Activated naive CD4-positive, alpha-beta T cell treated with Interleukin-2 at 50 U/mL for 16 hours (primary cell): Measurements from ENCODE around the gene TMEM200A.

Experiments
- DNase-seq: peaks from one replicate; pipeline ENCODE4 v3.0.0-alpha.2; 2020

TMEM200A gene

DNA sequence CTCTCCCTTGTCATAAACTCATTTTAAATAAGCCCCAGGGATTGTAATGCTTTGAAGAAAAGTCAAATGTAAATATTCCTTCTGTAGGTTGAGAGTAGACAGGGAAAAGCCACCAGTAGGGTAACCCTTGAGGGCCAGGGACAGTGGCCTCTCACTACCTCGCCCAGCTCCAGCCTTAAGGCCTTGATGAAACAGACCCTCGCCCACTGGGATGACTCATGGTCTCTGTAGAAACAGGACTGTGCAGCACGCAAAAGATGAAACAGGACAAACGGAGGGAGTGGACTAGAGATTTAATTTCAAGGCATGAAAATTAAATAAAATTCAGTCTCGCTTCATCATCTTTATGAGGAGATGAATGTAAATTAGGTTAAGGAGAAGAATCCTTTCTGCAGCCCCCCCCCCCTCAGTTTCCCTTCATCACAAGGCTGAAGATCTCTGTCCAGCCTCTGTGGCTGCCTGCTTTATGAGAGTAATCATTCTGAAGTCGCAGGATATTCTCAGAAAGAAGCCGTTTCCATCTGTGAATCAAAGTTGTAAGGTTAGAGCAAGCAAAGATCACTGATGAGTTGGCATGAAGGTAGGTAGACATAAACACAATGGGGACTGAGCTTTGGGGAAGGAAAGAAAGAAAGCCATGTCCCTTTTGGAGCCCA, 60.4 kb downstream of the TMEM200A start:
- no peak for DNase-seq

DNA sequence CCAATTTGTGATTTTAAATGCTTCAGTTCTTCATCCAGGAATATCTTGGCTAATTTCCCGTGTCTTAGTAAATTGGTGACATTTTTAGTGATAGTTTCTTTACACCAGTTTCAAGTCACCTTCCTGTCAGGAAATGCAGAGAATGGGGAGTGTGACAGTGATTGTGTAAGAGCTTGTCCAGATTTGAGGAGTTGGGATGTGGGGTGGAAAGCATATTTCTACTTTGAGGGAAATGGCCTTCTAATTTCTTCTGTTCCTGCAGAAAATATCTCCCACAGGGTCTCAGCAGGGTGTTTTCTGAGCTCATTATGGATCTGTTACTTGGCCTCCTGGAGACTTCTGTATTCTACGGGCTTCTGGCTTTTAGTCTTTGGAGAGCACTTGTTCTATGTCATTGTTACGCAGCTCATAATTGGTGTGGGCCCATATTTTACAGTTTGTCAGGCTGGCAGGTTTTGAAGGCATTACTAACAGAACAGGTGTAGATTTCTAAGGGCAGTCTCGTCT, 65.6 kb downstream of the TMEM200A start:
- DNase-seq = no peak

DNA sequence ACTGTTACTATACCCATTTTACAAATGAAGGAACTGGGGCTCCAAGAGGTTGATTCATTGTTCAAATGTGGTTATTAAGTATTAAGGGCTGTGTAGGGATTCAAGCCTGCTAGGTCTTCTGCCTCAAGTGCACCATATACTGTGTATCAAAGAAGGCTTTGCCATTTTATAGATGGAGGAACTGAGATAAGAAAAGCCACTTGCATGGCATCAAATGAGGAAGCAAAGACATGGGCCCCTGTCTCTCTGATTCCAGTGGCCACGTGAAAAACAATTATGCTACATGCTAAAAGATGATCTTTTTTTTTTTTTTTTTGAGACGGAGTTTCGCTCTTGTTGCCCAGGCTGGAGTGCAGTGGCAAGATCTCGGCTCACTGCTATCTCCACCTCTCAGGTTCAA, 67.0 kb downstream of the TMEM200A start:
- DNase-seq = no peak

DNA sequence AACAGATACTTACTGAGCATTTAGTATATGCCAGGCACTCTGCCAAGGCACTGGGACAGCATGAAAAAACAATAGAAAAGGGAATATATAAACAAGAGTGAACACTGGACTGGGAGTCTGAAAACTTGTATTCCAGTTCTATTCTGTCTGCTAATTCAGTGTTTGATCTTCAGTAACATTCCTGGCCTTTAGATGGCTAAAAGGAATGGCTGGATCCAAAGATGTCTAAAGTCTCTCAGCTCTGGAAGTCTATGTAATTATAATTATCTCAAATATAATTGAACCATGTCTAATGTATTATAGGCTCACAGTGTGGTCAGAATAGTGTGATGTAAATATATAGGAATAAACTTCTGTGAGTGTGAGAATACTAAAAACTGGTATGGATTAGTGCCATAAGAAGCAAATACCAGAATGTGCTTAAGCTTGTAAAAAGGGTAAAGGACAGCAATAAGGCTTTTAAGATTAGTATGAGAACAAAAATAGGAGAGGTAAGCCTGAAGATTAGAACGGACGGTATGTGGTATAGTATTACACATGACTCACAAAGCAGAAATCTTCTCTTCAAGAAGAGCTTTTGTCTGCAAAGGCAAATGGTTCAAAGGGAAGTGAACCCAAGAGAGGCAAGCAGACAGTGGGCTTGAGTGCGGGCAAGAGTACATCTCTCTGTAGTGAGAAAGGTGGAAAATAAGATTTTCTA, 68.5 kb downstream of the TMEM200A start:
- DNase-seq = no peak

DNA sequence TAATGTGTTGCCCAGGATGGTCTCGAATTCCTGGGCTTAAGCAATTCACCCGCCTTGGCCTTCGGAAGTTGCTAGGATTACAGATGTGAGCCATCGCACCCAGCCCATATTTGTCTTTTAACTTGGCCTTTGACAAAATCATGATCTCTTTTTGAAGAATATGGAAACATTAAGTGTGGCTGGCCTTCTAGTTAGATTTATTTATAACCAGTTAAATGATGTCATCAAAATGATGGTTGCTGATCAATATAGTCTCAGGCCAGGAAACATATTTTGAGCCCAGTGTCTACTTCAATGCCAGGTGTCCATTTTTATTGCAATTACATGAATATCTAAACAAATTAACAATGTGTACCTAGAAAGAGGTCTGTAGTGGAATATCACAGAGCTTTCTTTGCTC, 69.4 kb downstream of the TMEM200A start:
- DNase-seq = no peak

DNA sequence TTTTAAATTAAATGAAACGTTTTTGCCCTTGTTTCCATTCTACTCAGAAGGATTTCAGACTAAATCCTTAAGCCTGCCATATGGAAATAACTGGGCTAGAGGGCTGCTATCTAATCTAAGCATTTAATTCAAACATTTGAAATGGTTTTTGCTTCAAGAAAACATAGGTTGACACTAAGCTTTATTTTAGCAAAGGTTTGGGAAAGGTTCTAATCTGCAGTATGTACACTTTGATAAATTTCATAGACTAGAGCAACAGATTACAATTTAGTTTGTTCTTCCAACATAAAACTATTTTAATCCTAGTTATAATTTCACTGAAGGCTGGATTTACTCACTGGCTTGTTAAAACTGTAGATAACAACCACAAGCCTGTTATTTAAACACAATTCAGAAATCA, 72.1 kb downstream of the TMEM200A start:
- DNase-seq = no peak

DNA sequence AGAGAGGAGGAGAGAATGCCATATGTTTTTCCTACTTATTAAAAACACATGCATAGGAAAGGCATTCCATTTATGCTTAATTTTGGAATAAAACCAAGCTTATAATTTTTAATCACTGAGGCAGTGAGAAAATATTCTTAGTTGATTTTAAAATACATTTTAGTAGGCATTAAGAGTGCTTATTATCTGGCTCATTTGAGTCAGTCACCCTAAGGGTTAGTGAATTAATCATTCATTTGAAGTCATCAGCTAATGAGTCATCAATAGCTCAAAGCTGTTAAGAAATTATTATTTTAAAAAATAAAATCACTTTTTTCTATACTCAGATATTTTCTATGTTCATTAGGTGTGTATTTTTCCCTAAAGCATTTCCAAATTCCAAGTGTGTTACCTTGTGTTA, 81.6 kb downstream of the TMEM200A start:
- DNase-seq = no peak

DNA sequence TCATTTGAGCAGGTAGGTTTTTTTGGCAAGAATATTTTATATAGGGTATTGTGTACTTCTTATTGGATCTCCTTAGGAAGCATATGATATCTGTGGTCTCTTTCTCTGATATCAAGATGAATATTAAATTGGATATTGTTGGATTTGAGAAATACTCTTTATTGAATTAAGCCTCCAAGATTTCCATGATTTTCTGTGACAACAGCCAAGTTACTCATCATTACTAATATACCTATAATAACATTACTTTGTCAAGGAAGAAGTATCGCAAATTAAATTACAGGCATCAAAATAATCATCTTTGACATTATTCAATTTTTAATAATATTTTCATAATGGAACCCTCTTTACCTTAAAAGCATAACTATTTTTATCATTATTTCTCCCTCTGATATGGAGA, 86.5 kb downstream of the TMEM200A start:
- DNase-seq = no peak

DNA sequence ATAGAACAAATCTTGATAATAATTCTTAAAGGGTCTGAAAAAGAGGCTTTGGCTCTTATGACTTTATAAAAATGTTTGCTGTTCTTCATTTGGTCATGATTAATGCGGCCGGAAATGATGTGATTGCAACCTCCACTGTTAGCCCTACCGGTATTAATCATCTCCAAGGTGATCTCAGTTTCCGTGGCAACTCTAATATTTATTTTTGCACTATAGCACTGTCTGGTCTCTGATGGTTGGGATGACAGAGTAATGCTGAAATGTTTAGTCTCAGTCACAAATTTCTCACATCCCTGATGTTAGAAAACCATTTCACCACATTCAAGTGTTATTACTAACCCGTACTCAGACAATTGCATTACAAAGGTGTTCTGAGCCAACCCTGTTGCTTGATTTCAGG, 87.4 kb downstream of the TMEM200A start:
- no peak for DNase-seq

DNA sequence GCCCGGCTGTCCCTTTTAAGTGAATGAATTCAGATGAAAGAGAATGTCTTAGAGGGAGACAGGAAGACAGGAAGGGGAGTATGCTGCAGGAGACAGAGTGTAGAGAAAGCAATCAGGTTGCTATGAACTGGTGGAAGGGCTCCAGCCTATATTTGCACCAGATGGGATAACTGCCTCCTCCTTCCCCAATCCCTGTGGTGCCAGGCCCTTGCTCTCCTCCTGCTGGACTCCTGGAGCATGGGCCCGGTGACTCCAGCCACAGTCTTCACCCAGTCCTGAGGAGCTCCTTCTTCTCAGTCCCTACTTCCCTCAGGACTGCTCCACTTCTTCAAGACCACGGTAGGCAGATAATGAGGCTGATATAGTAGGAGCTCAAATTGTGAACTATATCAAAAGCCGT, 91.8 kb downstream of the TMEM200A start:
- no peak for DNase-seq

DNA sequence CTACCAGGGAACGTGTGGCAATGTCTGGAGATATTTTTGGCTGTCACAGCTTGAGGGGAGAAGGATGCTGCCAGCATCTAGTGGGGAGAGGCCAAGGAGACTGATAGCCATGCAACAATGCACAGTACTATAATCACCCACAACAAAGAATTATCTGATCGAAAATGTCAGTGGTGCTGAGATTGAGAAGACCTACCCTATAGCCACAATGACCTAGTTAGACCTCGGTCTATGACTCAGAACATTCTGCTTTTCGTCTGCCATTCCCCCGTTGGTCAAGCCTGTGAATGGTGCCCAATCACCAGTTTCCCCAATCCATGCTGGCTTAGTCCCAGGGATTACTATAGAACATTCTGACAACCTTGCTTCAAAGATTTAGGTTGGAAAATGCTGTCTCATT, 93.5 kb downstream of the TMEM200A start:
- no peak for DNase-seq

DNA sequence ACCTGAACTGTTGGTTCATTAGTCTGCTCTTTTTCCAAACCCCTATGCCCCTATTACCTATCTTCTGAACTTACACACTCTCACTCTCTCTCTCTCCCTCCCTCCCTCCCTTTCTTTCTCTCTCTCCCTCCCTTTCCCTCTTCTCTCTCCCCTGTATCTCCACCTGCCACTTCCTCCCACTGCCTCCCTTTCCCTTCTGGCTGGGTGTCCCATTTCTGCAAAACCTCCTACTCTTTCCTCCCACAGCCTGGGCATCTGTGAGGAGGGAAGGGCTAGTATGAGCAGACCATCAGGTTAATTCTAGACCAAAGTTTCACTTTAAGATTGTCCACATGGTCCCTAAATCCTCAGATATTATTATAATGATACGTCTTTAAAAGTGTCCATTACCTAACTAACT, 95.1 kb downstream of the TMEM200A start:
- DNase-seq = no peak

DNA sequence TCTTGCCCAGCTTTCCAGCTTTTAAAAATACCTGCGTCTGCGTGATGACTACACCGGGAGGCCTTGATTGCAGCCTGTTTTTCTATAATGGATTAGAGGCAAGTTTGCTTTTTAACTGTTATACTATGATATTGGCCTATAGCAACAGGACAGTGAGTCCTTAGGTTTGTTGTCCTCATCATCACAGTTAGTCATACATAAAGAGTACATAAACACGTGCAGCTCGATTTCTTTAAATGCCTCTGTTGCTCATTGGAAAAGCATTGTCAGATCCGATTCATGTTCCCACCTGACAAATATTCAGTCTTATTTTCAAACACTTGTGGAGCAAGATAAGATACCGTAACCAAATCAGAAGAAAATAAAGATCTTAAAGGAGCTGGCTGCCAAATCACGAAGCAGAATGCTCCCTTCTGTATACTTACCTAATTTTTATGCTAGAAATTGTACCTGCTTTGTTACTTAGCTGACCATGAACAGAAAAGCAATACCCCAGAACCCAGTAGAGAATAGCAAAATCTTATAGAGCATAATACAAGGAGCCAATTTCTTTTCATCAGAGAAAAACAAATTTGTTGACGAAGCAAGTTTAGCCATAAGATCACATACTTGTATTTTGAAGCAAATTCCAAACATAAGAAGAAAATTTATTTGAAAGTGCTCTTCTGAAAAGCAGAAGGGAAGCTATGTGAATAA, 100.4 kb downstream of the TMEM200A start:
- no peak for DNase-seq

DNA sequence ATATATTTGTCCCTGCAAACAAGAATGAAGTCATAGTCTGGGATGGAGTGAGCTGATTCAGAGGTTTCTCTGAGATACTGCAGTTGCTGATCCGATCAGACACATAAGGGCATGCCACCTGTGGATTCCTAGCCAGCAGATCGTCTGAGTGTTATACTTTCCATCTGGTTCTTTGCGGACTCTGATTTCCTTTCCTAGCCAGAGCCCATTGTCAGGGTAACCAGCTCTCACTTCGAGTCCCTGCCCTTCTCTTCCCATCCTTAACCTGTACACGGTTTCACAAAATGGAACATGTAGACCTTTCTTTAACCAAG, 100.9 kb downstream of the TMEM200A start:
- DNase-seq = no peak

DNA sequence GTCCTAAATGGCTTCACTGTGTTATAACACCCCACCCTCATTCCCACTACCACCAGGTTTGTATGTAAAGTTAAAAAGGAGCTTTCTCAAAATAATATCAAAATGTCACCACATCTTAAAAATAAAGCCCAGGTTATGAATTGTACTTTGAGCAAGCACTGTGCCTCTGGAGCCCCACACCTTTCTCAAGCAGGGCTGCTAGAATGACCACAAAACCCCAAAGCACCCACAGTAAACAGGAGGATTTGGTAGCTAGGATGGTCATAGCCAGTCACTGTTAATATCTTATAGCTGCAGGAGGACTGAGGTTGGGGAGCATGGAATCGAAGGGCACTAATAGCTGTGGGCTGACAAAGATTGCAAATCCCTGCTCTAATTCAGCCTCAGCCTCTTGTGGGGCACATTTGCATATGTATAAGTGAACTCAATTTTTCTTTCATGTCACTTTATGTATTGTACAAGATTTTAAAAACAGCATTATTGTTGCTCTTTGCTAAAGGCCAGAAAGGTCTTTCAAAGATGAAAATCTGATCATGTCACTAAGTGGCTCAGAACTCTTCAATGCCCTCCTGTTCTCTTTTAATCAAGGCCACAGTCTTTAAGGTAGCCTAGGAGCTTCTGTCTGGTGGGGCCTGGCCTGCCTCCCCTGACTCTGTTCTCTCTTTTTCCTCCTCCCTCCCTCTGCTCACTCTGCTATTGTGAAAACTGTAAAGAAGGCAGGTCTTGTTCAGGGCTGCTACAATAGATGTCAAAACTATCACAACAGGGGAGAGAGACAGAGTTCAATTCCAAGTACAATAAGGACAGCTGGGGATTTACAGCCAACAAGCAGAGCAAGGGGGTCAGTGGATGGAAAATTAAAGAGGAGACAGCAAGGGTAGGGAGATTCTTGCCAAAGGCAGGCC, 101.6 kb downstream of the TMEM200A start:
- DNase-seq = no peak

DNA sequence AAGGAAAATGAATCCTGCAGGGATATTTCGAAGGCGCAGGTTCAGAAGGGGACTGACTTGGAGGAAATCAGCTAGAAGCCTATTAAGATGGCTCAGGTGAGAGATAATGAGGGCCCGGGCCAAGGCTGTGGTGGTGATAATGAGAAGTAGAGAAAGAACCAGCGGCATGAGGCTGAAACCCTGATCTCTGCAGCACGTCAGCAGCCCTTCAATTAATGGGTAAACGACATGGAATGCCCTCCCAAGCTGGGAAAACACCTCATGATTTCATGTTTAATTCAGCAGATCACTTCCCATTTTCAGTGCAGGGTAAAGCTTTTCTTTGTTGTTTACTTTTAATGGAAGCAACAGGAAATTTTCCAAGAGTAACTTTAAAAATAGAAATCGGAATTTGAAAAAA, 104.9 kb downstream of the TMEM200A start:
- DNase-seq = no peak

DNA sequence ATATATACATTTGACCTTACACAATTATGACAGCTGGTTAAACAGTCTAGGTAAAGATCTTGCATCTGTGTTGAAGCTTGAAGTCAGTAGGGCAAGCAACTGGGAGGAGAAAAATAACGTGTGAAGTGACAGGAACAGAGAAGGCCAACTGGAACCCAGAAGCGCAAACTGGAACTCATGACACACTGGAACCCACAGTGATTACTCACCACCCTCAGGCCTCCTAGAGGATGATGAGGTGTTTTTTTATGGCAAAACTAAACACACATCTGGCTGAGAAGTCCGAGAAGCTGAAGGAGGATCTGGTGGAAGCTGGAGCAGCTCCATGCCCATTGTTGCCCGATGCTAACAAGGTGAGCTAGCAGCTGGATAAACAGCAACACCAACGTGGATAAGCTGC, 108.1 kb downstream of the TMEM200A start:
- DNase-seq = no peak

DNA sequence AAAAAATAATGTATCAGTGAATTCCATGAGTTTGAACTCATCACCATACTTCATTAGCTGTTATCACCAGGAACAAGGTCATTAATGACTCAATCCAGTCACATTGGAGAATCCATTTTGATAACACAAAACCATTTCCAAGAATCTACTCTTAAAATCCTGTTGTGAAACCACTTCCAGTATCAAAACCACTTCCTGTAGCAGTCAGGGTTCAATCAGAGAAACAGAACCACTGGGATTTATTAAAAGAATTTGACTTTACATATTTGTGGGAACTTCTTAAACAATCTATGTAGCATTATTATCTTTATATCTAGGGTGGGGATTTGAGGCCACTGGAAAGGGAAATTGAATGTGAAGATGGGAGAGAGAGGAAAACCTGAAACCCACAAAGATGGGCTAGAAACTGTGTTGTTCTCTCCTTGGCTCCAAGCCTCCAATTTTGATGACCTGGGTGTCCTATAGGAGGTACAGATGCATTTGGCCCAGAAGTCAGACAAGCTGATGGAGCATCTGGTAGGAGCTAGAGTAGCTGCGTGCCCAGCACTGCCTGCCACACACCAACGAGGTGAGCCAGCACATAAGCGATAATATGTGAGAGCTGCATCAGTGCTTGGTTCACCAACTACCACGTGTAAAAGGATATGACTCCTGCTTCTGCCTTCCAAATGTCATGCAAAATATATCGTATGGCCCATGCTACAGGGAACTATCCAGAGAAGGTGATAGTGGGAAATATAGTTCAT, 117.0 kb downstream of the TMEM200A start:
- DNase-seq = no peak

DNA sequence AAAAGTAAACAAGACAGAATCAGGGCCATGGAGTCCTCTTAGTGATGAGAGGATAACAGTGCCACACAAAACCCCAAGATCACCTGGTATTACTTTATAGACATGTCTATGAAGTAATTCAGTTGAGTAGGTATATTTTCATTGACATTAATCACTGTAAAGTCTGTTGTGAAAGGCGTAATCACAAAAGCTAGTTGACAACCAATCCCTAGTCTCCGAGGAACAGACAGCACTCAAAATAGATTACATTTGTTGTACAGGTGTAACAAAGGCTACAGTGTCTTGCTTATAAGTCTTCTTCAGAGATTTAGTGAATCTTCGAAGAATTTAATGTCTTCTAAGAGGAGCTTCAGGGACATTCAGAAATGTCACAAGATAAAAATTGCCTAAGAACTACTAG, 120.1 kb downstream of the TMEM200A start:
- no peak for DNase-seq

DNA sequence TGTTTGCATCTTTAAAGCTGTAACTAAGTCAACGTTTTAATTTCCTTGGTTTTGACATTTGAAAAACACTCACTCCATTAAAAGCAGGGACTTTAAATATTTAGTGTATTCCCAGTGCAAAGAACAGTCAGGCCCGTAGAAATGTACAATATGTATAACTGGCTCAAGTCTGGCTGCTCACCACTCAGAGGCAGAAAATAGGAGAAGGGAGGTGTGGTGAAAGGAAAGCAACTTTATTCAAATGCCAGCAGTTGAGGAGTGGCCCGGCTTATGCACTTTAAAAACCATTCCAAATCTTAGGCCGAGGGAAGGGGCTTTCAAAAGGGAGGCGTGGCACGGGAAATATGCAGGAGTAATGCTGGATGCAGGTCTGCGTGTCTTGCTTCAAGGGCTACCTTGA, 120.6 kb downstream of the TMEM200A start:
- no peak for DNase-seq

DNA sequence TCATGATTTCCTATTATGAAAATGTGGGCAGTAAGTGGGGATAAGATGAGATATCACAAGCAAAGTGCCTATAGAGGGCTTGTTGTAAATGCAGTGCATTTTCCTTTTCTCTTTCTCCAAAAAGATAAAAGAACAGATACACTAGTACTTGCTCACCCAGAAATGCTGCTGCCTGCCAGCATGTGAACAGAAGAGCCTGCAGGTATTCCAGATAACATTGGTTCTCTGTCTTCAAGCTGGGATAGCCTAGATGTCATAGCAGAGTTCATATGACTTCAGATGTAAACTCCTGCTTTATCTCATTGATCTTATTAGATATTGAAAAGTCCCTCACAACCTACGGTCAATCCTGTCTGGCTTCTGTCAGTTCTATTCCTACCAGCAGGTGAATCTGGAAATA, 123.7 kb downstream of the TMEM200A start:
- no peak for DNase-seq
